ENCODE results near the gene KIF5B.
"Not testable (repeated sequence)": the region's sequence is repeated elsewhere in the genome, so short reads cannot be mapped to it uniquely, and the experiment has no call there.

KIF5B gene

DNA sequence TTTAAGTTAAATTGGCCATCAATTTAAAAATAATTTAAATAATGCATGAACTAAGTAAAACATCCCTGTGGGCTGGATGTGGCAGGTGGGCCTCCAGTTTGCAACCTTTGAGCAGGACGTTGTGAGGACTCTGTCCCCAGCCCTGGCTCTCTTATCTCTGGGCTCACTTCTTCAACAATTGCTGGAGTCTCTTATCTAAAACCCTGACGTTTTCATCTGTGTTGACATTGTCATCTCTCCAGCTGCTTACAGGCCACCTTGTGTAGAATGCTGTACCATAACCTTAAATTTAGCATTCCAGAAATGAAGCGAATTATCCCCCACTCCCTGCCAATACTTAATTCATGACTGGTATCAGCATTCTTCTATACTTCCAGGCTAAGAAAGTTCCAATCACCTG lies 3.2 kb upstream of the KIF5B start:
- DNase-seq, result no peak

DNA sequence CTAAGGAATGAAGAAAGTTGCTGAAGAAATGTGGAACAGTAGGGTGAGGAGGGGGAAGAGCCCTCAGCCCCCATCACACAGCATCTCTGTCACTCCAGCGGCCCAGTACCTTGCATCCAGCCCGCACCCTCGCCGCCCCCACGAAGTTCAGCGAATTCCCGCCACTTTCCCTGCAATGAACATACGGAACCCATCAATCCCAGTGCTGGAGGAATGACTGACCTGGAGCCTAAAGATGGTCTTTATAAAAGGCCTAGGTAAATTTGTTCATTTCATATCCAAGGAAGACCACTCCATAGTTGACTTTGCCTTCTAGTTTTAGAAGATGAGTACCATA lies 779 bp upstream of the KIF5B start:
- no peak for DNase-seq

DNA sequence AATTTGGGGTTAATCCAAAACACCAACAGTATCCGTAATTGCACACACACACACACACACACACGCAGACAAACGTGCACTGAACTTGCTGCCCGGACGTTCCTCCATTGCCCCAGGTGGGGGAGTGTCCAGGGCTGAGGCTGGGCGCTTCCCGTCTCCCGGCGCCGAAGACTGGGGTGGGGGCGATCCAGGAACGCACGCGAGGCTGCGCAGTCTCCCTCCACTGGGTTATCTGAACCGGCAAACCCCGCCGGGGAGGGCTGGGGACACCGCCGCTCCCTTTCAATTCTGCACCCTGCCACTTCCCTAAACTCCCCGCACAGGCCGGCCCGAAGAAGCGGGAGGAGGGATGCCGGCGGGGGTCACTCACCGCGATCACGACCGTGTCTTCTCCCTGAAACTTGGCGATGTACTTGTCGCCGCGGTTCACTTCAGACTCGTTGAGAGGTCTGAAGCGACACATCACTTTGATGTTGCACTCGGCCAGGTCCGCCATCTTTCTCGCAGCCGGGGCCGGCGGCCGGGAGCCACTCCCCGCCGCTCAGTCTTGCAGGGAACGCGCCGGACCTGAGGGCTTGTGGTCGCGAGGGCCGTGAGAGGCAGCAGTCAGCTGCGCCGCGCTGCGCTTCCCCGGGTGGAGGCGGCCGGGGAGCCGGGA lies 618 bp downstream of the KIF5B start:
- DNase-seq, result peak; percentile 60

DNA sequence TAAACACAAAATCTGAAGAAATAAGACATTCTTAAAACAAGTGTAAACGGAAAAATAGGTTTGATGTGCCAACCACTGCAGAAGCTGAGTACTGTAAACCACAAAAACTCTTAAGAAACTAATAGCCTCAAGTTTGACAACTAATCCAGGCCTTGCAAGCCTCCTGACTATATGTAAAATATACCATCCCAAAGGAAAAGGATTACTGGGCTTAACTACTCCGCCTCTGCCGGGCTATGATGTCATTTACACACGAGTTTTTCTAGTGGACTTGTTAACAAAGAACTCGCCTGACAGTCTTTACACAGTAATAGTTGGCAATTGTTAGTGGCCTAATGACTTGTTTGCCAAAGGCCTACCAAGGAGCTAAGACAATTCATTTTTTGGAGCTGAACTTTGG lies 2.1 kb downstream of the KIF5B start:
- peak; percentile 57 for DNase-seq

DNA sequence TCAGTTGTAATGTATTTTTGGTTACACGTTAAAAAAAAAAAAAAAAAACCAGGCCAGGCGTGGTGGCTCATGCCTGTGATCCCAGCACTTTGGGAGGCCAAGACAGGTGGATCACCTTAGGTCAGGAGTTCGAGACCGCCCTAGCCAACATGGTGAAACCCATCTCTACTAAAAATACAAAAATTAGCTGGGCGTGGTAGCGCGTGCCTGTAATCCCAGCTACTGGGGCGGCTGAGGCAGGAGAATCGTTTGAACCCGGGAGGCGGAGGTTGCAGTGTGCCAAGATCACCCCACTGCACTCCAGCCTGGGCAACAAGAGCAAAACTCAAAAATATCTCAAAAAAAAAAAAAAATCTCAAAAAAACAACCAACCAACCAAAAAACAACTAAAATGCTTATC lies 2.8 kb downstream of the KIF5B start:
- not testable (repeated sequence) for DNase-seq

DNA sequence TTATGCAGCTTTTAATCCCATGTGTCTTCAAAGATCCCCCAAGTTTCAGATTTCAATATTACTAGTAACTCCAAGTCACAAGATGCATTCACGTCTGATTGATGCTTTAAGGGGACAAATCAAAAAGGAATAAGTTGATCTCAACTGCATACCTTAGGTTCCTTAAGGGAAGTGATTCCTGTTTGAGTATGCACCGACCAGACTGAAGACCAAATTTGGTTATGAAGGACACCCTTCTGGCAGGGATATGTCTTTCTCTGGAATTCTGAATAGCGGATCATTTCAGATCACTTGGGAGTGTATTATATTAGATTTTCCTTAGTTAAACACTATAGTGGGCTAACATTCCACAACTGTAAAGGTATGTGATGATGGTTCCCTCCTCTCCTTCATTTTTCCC lies 4.3 kb downstream of the KIF5B start:
- no peak for DNase-seq

DNA sequence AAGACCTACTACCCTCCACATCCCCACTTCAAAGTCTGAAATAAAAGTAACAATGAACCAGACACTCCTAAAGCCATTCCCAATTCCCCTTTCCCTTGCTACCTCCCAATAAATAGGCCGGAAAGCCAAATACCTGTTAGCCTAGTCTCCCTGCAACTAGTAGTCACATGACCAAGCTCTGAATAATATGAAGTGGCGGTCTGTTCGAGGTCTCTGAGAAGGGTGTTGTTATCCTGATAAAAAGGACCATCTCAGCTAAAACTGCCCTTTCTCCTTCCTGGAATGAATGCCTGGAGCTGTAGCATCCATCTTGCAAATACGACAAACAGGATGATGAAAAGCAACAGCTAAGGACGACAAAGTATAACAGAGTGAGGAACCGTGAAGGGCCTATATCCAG lies 6.0 kb downstream of the KIF5B start:
- DNase-seq, result no peak

DNA sequence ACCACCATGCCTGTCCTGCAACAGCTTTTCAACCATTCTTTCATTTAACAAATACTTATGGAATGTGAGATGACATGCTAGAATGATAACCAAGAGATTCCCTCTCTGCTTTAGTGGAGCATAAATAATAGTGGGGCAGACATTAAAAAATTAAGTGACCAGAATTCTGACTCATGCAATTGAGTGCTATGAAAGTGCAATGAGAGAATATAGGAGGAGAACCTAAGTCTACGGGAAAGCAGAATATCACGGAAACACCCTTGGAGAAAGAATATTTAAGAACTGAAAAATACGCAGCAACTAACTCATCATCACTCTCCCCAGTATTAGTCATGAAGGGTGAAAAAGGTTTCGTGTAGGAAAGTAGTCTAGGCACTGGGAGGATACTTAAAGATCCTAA lies 7.1 kb downstream of the KIF5B start:
- no peak for DNase-seq

DNA sequence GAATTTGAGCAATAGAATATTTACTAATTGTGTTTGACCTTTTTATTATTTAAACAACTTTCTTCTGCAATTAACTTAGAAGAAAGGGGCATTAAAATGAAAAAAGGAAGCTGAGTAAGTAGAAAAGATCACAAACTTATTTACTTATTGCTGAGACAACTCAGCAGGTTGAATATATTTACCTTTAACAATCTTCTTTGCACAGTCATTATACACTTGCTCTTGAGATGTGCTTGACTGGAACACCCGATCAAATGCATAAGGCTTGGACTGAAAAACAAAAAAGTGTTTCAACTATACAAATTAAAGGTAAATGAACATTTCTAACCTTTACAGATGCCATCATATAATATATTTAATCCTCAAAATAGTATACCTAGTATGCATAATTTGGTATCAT lies 7.9 kb downstream of the KIF5B start:
- DNase-seq, result no peak

DNA sequence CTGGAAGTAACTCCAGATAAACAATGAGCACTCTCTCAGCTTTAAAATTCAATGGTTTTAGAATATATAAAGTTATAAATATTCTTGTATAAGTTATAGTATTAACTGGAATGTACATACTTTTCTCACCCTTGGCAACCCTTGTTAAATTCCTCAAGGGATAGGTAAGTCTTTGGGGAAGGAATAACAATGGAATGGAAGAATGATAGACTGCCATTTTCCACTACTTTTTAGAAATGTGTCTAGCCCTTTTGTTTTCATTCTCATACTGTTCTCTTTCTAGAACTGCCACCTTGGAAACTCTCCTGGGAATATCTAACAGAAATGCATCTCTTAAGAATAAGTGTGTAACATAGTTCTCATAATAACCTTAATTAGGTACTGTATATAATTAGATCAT lies 8.3 kb downstream of the KIF5B start:
- DNase-seq, result no peak

DNA sequence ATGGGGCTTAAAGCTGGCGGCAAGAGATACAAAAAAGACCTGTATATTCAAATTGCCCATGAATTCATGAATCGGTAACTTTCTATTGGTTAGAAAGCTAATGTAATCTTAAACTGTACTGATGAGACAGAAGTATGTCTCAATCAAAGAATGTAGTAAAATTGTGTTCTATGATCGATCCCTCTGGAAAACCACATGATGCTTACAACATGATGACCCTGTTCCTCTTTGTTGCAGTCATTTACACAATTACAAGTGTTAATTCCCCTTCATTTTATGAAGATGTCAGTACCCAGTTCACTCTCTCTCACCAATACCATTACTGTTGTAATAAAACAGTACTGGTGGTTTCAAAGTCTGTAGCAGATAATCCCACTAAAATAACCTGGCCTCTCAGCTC lies 10.1 kb downstream of the KIF5B start:
- DNase-seq, result no peak

DNA sequence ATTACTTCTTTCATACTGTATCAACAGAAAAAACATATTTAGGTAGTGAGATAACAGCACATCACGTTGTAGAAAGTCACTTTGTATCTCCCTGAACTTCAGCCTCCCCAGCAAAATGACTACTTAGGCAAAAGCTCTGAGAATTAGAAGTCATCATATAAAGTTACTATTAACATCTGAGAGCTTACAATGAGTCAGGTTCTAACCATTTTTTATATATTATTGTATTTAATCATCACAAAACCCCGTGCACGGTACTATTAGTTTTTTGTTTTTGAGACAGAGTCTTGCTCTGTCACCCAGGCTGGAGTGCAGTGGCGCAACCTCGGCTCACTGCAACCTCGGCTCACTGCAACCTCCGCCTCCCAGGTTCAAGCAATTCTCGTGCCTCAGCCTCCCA lies 13.5 kb downstream of the KIF5B start:
- not testable (repeated sequence) for DNase-seq

DNA sequence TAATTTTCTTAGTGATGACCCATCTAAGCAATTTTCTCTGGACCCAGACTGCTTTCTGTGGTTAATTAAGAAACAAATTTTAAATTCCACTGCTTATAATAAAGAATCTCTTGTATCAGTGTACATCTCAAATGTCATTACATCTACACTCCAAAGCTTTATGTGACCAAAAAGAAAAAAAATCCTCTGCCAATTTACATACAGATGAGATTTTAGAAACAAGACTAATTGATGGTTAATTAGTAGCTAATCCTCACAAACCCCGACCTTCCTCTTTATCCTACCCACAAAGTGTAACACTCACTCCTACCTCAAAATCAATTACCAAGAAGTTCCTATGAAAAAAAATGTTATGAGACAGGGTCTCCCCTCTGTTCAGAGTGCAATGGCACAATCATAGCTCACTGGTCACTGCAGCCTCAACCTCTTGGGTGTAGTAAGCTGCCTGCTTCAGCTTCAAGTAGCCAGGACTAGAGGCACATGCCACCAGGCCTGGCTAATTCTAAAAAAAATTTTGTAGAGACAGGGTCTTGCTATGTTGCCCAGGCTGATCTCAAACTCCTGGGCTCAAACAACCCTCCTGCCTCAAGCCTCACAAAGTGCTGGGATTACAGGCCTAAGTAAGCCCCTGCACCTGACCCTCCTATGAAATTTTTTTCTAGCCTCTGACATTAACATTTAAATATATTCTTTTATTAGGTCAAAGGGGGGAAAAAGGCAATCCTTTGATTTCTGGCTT lies 14.8 kb downstream of the KIF5B start:
- DNase-seq, result peak; percentile 32

DNA sequence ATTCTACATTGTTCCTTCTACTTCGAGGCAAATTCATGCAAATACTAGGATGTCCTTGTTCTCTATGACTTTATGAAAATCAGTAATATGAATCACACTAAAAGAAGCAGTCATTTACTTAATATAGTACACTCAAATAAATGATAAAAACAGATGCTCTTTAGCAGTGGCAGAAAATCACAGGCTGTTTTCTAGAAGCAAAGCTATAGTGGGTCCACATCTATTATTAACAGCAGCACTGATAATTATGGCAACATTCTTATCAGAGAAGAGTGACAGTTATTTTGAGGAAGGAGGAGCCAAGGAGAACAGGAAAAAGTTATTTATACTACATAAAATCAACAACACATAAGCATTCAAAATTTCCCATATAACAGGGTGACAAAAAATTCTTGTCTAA lies 16.5 kb downstream of the KIF5B start:
- no peak for DNase-seq

DNA sequence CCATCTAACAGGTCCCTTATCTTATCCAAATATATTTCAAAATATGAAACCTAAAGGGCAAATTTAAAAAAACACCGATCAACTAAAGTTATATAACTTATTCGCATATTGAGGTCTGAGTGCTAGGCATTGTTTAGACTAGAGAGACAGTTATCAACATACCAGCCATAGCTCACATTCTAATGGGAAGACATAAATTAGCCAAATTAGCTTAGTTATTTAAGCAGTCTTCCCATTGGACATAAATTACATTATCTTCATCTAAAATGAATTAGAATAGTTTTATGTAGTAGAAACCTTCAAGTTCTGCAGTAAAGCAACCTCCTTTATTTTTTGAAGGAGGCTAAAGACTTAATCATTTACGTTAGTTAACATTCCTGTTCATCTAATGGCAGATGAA lies 17.4 kb downstream of the KIF5B start:
- no peak for DNase-seq

DNA sequence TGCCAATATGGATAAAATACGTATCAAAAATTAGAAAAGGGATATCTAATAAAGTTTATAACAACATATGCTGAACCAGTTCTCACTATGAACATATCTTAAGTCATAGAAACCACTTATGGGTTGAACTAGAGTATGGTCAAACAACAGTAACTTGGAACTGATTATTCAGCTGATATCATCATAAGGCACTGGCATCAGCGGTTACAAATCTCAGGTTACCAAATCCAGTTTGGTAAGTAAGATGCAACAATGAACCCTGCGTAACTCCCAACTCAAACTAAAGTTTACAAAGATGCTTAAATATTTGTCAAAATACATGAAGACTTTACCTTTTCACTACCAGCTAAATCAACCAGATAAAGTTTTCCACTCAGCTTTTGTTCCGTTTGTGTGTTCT lies 19.3 kb downstream of the KIF5B start:
- no peak for DNase-seq

DNA sequence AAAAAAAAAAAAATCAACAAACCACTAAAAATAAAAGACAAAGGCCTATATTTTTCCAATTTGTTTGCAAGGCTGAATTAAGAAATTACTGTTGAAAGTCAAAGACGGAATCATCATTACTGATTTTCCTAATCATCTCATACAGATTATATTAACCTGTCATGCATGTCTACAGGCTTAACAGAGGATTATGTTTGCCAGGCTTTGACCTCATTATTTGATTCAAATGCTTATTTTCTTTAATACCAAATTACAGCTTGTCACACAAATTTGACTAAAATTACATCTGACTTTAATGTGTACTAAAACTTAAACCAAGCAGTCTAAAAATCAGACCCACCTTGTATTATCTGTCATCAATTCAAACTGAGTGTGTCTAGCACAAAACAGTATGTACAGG lies 21.2 kb downstream of the KIF5B start:
- peak; percentile 41 for DNase-seq

DNA sequence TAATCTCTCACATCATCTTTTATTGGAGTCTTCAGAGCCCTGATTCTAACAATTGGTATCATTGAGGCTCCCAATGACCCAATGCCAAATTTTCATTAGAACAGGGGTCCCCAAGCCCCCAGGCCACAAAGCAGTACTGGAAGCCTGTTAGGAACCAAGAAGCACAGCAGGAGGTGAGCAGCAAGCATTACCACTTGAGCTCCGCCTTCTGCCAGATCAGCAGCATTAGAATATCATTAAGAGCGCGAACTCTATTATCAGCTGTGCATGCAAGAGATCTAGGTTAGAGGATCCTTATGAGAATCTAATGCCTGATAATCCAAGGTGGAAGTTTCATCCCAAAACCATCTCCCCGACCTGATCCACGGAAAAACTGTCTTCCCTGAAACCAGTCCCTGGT lies 23.1 kb downstream of the KIF5B start:
- DNase-seq, result peak; percentile 36

DNA sequence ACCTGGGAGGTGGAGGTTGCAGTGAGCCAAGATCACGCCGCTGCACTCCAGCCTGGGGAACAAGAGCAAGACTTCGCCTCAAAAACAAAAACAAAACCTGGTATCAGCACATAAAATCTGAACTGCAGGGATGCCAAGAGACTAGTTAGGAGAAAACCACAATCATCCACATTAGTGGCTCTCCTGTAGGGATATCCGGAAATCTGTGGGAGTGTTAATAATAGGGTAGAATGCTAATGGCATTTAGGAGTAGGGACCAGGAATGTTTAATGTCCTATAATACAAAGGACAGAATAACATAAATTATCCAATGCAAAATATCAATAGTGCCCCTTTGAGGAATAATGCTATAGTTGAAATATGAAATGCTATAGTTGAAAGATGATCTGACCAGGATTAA lies 24.3 kb downstream of the KIF5B start:
- DNase-seq, result no peak

DNA sequence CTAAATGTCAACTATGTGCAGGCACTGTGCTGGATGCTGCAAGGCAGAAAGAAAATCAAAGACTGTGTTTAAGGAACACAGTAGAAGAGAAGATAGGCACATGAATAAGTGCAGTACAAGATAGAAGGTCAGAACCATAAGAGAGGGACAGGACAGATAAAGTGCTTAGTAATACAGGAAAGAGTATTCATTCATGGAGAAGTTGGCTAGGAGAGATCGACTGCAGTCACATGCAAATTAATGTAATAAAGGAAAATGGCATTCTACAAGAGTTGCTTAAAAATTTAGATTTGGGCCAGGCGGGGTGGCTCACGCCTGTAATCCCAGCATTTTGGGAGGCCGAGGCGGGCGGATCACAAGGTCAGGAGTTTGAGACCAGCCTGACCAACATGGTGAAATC lies 24.8 kb downstream of the KIF5B start:
- DNase-seq, result no peak

DNA sequence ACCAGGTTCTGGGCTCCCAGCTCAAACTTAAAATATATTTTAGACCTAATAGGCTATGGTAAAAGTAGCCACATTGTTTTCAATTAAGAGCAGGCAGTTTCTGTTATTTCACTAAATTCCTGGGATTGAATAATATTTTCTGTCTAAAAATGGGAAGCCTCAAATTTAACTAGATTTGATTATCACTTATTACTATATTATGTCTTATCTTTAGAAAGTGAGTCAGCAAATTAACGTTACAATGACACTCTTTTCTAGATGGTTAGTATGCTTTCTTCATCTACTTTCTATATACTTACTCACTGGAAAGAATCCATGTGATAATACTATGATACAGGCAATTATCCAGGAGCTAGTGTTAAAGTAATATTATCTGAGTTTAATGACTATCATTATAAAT lies 27.5 kb downstream of the KIF5B start:
- DNase-seq, result no peak

DNA sequence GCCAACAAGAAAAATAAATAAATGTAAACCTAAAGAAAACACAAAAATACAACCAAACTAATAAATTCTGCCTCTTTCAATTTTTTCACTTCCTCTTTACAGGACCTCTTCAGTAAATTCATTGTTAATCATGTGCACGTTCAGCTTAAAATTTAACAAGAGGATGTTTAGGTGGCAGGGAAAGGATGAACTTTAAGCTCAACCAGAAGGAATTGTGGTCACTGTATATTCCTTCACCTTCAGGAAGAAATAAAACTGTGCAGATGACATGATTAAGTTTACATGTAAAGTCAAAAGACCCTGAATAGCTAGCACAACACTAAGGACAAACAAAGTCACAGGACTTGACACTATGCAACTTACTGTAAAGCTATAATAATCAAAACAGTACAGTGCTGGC lies 33.0 kb downstream of the KIF5B start:
- DNase-seq, result no peak

DNA sequence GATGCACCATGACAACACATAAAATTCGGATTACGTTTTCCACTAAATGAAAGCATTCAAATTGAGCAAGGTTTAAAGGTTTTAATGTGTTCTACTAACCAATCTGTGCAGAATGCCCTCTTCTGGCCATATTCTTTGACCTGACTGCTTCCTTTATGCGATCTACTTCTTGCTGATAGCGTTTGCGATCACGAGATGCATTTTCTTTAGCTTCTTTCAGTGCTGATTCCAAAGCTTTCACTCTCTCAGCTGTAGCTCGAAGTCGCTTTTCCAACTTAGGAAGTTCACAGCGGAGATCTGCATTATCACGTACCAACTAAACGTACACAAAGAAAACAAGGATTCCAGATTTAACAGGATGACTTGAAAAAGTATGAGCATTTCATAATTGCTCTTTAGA lies 39.2 kb downstream of the KIF5B start:
- no peak for DNase-seq

DNA sequence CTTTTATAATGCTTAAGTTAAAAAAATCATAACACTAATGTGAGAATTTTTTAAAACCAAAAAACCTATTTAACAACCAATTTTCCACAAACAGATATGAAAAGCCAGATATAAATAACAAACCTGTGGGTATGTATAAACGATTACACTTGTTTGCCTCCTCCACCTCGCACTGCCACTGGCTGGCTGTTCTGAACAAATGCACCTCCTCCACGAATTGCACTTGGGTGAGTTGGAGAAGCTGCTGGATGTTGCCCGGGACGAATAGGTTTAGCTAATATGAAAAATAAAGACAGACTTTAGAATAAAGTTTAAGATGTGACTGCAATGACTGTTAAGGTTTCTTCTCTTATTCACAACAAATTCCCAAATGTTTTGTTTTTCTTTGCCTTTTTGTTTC lies 40.8 kb downstream of the KIF5B start:
- DNase-seq, result no peak

DNA sequence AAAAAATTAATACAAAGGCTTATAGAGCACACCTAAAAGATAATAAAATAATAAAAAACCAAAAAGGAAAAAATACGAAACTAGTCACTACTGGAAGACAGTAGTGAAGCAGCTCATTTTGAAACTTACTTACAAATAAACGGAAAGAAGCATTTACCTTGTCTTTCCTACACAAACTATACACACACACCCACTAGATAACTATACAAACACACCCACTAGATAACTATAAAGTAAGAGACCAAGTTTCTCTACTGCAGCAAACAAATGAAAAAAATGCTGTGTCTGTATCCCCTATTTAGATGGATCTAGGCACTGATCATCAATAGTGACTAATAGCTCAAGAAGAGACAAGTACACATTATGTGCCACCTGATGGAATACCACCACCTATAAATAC lies 49.2 kb downstream of the KIF5B start:
- DNase-seq, result no peak
